GM18867 (cell line): ENCODE results near the gene PSMC3.

ENCODE experiments used
- ATAC-seq: cut with Tn5 transposase; IDR thresholded peaks from one replicate; pipeline ENCODE4 v1.9.1; 2021; ENCODE audit warnings: mild to moderate bottlenecking, moderate library complexity; ENCODE audit not compliant: unreplicated experiment

The PSMC3 gene

DNA sequence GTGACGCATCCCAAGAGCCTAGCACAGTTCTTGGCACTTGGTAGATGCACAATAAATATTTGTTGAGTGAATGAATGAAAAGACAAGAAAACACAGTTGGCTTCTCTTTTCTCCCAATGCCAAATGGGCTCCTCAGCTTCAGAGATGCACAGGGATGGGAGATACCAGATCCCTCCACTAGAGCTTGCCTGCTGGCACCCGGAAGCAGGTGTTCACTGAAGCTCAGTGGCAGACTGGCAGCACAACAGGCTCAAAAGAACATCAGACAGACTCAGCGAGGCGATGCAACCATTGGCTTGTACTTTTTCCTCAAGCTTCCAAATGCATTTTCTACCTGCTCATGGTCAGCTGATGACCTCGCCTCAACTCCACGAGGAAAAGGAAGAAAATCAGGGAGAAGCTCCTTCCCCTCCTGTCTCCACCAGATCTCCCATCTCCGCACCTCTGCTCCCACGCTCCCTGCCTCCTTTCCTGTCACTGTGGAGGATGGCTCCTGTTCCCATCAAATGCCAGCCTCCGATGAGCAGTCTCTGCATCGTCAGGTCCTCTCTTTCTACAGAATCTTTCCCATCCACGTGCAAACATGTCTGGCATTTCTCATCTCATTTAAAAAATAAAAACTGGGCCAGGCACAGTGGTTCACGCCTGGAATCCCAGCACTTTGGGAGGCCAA is 16.9 kb upstream of the PSMC3 start:
- ATAC-seq = no peak

DNA sequence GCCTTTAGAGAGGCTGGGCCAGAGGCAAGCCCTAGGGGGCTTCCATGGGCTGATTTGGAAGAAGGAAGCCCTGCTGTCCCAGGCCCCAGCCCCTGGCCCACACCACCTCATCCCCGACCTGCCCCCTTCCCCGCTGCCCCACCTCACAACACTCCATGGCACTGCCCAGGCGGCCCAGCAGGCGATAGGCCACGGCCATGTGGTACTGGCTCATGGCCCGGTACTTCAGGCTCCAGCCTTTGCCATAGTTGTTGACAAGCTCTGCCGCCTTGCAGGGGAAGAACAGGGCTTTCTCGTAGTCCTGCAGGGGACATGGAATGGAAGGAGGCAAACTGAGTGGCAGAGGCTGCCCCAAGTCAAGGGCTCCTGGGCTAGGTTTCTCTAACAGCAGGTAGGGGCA is 16.3 kb upstream of the PSMC3 start:
- ATAC-seq = no peak

DNA sequence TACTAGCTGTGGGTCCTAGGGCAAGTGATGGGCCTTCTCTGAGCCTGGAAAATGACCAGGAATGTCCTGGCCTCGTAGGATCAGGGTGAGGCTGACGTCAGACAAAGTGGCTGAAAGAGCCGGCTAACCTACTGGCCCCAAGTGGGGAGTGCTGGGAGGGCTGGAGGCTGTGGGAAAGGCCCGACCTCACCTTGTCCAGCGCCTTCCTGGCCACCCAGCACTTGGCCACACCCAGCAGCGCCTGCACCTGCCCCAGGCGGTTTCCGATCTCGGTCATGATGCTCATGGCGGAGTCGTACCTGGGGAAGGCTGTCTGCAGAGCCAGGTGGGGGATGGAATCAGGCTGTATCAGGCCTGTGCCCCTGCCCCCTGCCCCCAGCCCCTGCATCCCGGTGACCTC is 15.2 kb upstream of the PSMC3 start:
- no peak for ATAC-seq

DNA sequence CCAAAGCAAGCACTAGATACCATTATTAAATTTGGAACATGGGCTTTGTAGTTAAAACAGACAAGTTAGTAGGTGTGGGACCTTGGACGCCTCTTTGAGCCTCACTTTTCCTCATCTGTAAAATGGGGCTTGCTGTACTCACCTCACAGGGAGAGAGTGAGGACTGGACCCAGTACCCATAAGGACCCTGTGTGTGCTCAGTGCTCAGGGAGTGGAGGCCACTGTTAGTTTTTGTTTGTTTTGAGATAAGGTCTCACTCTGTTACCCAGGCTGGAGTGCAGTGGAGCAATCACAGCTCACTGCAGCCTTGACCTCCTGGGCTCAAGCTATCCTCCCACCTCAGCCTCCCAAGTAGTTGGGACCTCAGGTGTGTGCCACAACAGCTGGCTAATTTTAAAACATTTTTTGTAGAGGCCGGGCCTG is 13.8 kb upstream of the PSMC3 start:
- no peak for ATAC-seq

DNA sequence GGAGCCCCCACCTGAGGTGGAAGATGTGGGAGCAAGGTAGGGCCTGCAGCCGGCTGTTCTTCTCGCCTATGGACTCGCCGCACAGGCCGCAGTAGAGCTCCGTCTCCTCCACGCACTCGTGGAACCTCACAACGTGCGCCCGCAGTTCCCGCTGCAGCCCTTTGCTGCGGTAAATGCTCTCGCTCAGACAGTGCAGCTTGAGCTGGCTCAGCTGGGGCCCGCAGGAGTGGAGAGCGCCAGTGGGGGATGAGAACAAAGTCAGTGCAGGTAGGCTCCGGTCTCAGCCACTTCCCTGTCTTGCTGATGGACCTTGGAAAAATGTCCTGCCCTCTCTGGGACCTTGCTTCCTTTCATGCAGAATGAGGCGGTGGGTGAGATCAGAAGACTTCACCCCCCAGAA is 12.5 kb upstream of the PSMC3 start:
- no peak for ATAC-seq

DNA sequence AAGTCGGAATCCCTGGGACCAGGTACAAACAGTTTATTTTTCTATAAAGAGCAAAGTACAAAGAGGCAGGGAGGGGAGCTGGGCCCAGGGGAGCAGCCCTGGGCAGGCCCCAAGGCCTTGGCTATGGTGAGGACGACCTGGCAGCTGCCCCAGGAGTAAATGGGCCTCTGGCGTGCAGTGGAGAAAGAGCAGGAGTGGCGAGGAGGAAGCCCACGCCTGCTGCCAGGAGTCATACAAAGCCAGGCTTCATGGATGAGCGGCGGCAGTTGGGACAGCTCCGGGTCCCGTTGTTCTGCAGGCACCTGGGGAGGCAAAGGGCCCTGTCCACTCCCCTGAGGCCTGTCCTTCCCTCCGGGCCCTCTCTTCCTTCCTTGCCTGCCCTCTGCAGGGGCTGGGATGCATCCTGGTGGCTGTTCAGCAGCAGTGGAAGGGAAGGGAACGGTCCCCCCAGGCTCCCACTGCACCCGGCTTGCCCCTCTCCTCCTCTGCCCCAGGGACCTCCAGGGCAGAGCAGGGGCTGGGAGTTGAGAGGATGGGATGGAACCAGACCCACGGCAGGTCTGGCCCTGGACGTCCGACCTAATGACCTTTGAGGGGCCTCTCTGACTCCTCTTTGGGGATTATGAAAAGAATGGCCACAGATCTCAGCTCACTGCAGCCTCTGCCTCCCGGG is 11.6 kb upstream of the PSMC3 start:
- no peak for ATAC-seq

DNA sequence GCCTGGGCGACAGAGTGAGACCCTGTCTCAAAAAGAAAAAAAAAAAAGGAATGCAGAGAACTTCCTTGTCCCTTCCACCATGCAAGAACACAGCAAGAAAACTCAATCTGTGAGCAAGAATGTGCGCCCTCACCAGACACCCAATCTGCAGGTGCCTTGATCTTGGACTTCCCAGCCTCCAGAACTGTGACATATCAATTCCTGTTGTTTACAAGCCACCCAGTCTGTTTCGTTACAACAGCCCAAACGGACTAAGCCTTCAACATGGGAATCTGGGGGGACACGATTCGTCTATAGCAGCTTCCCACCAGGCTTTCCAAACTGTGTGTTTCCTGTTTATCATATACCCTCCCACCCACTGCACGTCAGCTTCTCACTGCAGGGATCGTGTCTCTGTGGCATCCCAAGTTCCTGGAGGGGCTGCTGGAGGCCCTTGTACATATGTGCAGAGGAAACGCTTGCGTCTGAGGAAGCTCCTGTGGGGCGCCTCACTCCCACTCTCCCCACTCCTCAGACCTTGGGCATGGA is 11.0 kb upstream of the PSMC3 start:
- ATAC-seq = no peak

DNA sequence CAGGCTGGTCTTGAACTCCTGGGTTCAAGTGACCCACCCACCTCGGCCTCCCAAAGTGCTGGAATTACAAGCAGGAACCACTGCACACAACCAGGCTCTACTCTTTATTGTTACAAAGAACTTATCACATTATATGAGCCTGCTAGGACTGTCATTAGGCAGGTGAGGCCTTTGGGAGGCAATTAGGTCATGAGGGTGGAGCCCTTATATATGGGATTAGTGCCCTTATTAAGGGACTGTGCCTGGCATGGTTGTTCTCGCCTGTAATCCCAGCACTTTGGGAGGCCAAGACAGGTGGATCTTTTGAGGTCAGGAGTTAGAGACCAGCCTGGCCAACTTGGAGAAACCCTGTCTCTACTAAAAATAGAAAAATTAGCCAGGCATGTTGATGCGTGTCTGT is 10.5 kb upstream of the PSMC3 start:
- ATAC-seq = no peak

DNA sequence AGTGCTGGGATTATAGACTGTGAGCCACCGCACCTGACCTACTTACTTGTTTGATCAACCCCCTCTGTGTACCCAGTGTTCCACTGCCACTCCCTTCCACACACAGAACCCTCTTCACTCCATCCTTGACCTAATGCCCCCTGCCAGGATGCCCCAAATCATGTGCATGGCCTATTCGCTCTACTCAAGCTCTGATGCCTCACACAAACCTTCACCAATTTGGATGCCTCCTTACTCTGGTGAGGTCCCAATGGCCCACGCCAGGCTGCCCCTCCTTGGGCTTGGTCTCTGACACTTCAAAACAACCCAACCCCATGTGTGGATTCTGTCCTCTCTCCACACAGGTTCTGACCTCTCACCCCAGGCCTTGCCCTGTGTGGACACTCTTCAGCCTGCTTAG is 9.4 kb upstream of the PSMC3 start:
- no peak for ATAC-seq

DNA sequence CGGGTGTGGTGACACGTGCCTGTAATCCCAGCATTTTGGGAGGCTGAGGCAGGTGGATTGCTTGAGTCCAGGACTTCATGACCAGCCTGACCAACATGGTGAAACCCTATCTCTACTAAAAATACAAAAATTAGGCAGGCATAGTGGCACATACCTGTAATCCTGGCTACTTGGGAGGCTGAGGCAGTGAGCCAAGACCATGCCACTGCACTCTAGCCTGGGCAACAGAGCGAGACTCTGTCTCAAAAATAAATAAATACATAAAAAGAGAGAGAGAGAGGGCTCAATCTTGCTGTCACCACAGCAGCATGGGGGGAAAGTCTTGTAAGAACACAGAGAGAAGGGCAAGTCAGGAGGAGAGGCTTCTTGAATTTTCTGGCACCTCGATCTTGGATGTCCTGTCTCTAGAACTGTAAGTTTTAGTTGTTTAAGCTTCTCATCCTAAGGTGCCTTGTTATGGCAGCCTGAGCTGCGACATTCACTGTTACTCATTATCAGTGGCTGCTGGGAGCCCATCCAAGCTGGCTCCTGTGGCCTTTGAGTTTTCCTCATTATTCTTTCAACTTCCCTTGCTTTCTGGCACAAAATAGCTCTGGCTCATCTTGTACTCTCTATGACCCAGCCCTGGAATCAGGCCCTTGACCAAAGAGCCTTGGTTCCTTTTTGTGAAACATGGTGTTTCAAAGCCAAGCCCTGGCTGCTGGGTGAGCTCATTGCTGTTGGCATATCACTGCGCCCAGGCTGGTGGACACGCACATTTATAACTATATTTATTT is 8.0 kb upstream of the PSMC3 start:
- no peak for ATAC-seq

DNA sequence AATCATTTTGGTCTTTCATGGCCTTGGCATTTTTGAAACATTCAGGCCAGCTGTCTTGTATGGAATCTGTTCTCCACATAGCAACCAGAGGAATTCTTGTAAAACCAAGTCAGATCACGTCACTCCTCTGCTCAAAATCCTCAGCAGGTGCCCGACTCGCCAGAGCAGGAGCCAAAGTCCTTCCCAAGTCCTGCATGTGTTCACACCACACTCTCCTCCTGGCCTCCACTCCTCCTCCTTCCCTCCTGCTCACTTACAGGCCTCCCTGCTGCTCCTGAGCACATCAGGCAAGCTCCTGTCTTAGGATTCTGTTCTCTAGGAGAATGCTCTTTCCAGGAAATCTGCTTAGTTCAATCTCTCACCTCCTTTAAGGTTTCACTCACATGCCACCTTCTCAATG is 6.9 kb upstream of the PSMC3 start:
- ATAC-seq = no peak

DNA sequence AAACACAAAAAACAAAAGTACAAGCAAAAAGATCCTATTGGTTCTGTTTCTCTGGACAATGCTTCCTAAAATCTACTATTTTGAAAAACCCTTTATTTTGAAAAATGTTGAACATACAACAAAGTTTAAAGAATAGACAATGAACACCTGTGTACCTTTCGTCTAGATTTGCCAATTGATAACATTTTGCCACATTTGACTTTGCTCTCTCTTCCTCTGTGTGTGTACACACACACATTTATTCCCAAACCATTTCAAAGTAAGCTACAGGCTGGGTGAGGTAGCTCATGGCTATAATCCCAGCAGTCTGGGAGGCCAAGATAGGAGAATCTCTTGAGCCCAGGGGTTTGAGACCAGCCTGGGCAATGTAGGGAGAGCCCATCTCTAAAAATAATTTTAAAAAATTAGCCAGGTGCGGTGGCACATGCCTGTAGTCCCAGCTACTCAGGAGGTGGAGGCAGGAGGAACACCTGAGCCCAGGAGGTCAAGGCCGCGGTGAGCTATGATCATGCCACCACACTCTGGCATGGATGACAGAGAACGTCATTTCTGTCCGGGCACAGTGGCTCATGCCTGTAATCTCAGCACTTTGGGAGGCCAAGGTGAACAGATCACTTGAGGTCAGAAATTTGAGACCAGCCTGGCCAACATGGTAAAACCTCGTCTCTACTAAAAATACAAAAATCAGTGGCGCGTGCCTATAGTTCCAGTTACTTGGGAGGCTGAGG is 5.3 kb upstream of the PSMC3 start:
- no peak for ATAC-seq

DNA sequence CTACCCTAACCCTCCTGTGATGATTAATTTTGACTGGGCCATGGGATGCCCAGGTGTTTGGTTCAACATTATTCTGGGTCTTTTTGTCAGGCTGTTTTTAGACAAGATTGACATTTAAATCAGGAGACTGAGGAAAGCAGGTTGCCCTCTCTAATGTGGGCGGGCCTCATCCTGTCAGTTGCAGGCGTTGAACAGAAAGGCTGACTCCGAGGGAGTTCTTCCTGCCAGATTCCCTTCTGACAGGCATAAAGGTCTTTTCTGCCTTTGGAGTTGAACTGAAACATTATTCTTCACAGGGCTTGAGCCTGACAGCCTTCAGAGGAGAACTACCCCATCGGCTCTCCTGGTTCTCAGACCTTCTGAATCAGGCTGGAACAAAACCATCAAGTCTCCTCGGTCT is 4.3 kb upstream of the PSMC3 start:
- no peak for ATAC-seq

DNA sequence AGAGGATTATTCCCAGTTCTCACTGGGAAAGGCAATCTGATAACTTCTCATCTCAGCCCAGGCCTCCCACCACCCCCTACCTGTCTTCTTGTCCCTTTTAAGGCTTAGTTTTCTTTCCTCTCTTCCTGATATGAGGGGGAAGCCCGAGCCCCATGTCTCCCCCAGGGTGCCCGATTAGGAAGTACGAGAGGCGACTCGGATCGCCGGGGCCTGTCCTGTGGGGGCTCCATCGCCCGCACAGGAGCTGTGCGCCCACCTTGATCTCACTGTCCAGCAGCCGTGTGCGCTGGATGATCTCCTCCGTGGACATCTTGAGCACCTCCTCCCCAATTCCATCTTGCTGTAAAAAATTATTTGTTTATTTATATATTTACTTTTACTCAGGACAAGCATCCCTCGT is 628 bp downstream of the PSMC3 start:
- ATAC-seq = no peak

DNA sequence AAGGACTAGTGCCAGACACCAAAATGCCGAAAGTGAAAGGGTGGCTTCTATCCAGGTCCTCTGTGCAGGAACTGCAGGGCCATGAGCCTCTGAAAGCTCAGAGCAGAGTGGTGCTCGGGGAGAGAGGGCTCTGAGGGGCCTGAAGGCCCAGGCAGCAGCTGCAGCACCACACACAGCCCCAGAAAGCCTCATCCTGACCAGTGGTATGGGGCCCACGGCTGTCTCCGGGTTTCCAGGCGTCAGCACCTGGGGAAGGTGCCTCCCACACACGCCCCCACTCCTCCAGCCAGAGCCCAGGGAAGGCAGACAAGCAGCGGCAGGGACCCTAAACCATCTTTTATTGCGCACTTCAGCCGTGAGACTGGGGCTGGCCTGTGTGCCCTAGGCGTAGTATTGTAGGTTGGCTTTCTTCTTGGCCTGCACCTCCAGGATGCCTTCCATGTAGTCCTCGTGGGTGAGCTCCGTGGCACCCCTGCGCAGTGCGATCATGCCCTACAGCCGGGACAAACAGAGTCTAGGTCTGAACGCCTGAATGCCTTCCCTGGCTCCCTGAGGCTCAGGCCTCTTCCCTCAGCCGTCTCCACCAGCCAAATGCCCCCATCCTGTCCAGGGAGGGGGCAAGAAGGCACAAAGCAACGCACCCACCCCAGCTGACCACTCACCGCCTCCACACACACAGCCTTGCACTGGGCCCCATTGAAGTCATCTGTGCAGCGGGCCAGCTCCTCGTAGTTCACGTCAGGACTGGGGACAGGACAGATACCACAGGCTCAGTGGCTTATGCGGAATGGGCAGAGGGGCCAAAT is 7.6 kb downstream of the PSMC3 start:
- no peak for ATAC-seq

DNA sequence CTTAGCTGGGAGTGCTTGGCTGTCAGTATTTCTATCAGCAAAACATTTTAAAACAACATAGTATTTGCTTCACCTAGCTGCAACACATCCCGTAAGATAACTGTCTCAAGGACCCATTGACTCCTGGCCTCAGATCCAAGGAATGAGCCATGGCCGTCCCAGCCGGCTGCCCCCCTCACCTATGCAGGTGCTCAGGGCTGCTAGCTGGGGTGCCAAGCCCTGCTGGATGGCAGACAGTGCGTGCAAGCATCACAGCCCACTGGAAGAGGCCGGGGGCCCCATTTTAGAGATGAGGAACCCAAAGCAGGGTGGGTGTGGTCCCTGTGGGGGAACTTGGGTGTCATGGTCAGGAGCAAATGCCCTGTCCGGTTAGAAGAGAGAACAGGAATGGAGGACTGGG is 8.5 kb downstream of the PSMC3 start:
- no peak for ATAC-seq

DNA sequence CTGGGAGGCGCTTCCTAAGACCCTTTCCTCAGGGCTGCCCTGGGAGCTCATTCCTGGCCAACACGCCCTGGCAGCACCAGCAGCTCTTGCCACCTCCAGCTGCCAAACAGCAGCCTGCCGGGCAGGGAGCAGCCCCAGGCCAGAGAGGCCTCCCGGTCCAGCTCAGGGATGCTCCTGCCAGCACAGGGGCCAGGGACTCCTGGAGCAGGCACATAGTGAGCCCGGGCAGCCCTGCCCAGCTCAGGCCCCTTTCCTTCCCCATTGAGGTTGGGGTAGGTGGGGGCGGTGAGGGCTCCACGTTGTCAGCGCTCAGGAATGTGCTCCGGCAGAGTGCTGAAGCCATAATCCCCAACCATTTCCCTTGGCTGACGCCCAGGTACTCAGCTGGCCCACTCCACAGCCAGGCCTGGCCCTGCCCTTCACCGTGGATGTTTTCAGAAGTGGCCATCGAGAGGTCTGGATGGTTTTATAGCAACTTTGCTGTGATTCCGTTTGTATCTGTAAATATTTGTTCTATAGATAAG is 10.2 kb downstream of the PSMC3 start:
- ATAC-seq = no peak

DNA sequence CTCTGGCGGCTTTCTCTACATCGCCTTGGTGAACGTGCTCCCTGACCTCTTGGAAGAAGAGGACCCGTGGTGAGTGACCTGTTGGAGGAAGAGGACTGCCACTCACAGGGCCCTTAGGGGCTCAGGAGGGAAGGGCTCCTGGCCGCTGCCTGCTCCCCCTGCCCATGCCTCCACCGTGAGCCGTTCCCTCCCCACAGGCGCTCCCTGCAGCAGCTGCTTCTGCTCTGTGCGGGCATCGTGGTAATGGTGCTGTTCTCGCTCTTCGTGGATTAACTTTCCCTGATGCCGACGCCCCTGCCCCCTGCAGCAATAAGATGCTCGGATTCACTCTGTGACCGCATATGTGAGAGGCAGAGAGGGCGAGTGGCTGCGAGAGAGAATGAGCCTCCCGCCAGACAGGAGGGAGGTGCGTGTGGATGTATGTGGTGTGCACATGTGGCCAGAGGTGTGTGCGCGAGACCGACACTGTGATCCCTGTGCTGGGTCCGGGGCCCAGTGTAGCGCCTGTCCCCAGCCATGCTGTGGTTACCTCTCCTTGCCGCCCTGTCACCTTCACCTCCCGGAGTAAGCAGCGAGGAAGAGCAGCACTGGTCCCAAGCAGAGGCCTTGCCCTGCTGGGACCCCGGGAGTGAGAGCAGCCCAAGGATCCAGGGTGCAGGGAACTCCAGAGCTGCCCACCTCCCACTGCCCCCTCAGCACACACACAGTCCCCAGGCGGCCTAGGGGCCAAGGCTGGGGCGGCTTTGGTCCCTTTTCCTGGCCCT is 11.0 kb downstream of the PSMC3 start:
- no peak for ATAC-seq

DNA sequence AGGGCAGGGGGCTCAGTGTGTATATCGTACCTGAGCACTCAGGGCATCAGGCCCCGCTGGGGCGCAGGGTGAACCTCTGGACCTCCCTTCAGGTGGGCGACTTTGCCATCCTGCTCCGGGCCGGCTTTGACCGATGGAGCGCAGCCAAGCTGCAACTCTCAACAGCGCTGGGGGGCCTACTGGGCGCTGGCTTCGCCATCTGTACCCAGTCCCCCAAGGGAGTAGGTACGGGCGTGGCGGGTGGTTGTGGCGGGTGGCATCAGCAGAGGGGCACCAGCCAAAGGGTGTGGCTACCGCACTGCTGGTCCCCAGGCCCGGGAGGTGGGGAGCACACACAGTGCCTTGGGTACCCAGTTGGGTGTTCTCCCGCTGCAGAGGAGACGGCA is 11.6 kb downstream of the PSMC3 start:
- ATAC-seq = no peak
